SKM-1 (cell line): ENCODE data around the gene CCDC8.

Source experiments
- DNase-seq: peaks from one replicate; lab custom pipeline; 2025; ENCODE audit not compliant: unreplicated experiment; lab: John Stamatoyannopoulos, UW

The CCDC8 gene

GRCh38 chr19:46361915-46362314 lies 51.4 kb downstream of the CCDC8 start:
- no peak for DNase-seq
